Measurements from ENCODE around the gene SNAI3.

Gene SNAI3

GRCh38 chr16:88686439-88687253, at the start of gene SNAI3:
Gene SNAI3, minus strand, starts transcription at chr16:88686507. Its CDS starts 101 bp downstream, at chr16:88686406.
- DNase-seq (ENCODE audit: low spot score) = peak; percentile 61

- DNase-seq (ENCODE audit: low spot score) = no peak
Measured at GRCh38 chr16:88736088-88736487, 49.8 kb upstream of the SNAI3 start.

- no peak for DNase-seq (ENCODE audit: low spot score)
Measured at GRCh38 chr16:88735616-88736015, 49.3 kb upstream of the SNAI3 start.

- DNase-seq (ENCODE audit: low spot score) = no peak
Measured at GRCh38 chr16:88735121-88735520, 48.8 kb upstream of the SNAI3 start.

- DNase-seq (ENCODE audit: low spot score) = no peak
Measured at GRCh38 chr16:88734361-88734728, 48.0 kb upstream of the SNAI3 start.

DNA sequence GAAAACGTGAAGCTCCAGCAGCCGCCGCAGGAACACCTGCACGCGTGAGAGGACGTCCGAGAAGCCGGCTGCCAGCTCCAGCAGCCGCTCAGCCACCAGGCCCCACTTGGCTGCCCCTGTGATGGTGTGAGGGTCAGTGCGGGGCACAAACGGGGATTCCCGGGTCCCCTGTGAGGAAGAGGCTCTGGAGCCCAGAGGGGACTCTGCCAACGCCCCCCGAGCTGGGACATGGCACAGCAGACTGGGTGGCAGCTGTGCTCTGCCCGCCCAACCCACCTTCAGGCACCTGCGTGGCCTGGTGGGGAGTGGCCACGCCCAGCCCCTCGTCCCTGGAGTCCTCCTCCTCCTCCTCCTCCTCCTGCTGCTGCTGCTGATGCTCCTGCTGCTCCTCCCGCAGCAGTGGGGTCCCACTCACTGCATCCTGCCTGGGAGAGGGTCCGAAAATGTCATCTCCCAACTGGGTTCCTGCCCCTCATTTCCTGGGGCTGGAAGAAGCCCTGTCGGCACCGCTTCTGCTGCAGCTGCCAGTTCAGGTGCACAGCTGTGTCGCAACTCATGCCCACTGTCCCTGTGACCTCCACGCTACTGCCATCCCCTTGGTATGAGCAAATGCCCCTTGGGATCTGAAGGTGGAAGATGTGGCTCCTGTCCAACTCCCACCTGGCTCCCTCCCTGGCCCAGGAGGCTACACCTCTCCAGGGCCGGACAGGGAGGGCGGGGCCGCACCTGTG, 47.5 kb upstream of the SNAI3 start:
- no peak for DNase-seq (ENCODE audit: low spot score)

DNA sequence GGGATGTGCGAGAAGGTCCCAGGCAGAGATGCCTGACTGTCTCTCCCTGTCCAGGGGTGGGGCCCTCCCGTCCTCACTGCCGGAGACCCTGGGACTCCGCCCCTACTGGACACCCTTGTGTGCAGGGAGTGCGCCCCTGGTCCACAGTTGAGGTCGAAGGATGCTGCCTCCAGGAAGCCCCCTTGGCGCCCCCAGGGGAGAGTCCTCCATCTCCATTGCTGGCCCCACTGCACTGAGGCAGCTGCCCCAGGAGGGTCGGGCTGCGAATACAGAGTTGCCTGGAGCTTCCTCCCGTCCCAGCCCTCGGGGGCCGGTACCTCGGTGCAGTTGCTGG, 46.6 kb upstream of the SNAI3 start:
- no peak for DNase-seq (ENCODE audit: low spot score)

GRCh38 chr16:88732172-88732960, 46.1 kb upstream of the SNAI3 start:
- DNase-seq (ENCODE audit: low spot score) = peak; percentile 25

GRCh38 chr16:88731699-88732098, 45.4 kb upstream of the SNAI3 start:
- DNase-seq (ENCODE audit: low spot score) = no peak

GRCh38 chr16:88730632-88731607, 44.6 kb upstream of the SNAI3 start:
- DNase-seq (ENCODE audit: low spot score) = no peak

DNA sequence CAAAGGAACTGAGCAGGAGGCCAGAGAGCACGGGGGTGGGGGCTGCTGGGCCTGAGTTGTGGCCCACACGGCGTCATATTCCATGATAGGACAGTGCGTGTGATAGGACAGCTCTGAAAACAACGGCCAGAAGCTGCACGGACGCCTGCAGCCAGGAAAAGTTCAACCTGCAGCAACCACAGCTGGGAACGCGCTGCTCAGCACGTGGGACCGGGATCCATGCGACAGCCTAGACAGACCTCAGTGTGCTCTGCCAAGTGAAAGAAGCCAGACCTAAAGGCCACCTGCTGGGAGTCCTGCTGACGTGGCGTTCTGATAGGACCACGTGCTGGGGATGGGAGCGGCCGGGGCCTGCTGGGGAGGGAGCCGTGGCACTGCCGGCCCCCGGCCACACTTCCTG, 41.6 kb upstream of the SNAI3 start:
- no peak for DNase-seq (ENCODE audit: low spot score)

GRCh38 chr16:88726981-88727380, 40.7 kb upstream of the SNAI3 start:
- DNase-seq (ENCODE audit: low spot score) = no peak

- DNase-seq (ENCODE audit: low spot score) = no peak
Measured at GRCh38 chr16:88726408-88726749, 40.1 kb upstream of the SNAI3 start.

GRCh38 chr16:88725609-88726407, 39.5 kb upstream of the SNAI3 start:
- DNase-seq (ENCODE audit: low spot score) = no peak

GRCh38 chr16:88724855-88725555, 38.7 kb upstream of the SNAI3 start:
- DNase-seq (ENCODE audit: low spot score) = no peak

DNA sequence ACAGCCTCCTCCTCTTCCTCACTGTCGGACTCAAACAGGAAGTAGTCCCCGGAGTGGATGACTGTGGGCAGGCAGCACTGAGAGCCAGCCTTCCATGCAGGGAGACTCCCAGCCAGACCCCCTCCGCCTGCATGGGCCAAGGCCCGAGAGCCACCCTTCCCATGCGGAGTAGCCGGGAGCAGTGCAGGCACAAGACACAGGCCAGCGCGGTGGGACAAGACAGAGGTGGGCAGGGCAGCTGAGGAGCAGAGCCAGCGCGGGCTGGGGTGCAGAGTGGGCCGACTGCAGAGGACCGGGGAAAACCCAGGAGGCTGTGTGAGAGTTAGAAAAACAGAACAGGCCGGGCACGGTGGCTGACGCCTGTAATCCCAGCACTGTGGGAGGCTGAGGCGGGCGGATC, 37.6 kb upstream of the SNAI3 start:
- no peak for DNase-seq (ENCODE audit: low spot score)

DNA sequence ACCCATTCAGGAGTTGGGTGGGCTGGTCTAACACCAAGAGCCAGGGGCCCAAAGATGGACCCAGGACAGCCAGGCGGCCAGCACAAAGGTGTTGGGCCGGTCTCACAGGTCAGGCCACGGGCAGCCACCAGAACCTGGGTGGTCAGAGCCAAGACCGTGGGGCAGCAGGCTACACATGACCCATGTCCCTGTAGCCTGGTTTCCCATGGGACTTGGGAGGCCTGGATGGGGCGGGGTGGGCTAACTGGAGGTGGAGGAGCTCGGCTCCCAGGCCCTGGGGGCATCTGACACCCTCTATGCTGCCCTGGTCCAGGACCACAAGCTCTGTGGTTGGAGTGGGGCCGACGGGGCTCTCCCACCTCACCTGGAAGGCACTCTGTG, 37.2 kb upstream of the SNAI3 start:
- DNase-seq (ENCODE audit: low spot score) = no peak

DNA sequence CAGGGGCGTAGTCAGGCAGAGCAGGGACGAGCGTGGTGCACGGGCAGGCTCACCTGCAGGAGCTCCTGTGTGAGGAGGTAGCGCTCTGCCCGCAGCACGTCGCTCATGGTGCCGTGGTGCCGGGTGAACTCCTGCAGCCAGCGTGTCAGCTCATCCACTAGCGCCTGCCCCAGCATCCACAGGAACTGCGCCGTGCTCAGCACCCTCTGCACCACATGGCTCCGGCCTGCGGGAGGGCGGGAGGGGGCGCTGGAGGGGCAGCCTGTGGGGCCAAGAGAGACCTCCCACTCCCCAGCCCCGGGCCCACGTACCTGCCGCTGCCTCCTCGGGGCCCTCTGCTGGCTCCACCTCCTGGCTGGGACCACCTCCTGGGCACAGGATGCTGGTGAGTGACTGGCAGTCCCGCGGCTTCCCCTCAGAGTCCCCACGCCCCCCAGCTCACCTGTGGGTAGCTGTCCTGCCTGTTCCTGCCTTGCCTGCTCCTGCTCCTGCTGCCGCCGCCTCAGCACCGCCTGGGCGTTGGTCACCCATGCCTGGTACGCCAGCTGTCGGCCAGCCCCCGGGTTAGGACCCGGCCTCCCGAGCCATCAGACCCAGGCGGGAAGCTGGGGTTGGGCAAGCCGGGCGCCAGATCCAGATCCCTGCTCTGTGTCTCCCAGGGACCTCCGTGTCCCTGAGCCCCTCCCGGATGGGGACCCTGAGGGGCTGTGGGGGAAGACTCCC, 36.6 kb upstream of the SNAI3 start:
- DNase-seq (ENCODE audit: low spot score) = no peak

Measured in SW480 (cell line).